Skeletal muscle satellite cell (primary cell): ENCODE results near the gene OSCAR.
"Not testable (repeated sequence)": the region's sequence is repeated elsewhere in the genome, so short reads cannot be mapped to it uniquely, and the experiment has no call there.

Source experiments
- H3K27me3 ChIP-seq: 2 replicates; pipeline ENCODE4 v1.7.0; 2013; ENCODE audit warnings: low read length; ENCODE audit not compliant: control insufficient read depth, insufficient read depth
- H3K36me3 ChIP-seq: 2 replicates; pipeline ENCODE4 v1.7.0; 2013; ENCODE audit warnings: mild to moderate bottlenecking, control low read depth, low read length; ENCODE audit not compliant: insufficient read depth
- H3K4me1 ChIP-seq: 2 replicates; pipeline ENCODE4 v1.7.0; 2013; ENCODE audit warnings: low read length; ENCODE audit not compliant: control insufficient read depth, insufficient read depth
- H3K4me2 ChIP-seq: 2 replicates; pipeline ENCODE4 v1.7.0; 2013; ENCODE audit warnings: mild to moderate bottlenecking, low read length
- H3K4me3 ChIP-seq: 2 replicates; pipeline ENCODE4 v1.7.0; 2013; ENCODE audit warnings: low read length
- H3K9ac ChIP-seq: 2 replicates; pipeline ENCODE4 v1.7.0; 2013; ENCODE audit warnings: mild to moderate bottlenecking, low read depth, low read length, moderate library complexity
- H3K9me3 ChIP-seq: replicated peaks from 2 replicates; pipeline ENCODE4 v1.7.0; 2013; ENCODE audit warnings: mild to moderate bottlenecking, control low read depth, low read length

OSCAR gene

DNA sequence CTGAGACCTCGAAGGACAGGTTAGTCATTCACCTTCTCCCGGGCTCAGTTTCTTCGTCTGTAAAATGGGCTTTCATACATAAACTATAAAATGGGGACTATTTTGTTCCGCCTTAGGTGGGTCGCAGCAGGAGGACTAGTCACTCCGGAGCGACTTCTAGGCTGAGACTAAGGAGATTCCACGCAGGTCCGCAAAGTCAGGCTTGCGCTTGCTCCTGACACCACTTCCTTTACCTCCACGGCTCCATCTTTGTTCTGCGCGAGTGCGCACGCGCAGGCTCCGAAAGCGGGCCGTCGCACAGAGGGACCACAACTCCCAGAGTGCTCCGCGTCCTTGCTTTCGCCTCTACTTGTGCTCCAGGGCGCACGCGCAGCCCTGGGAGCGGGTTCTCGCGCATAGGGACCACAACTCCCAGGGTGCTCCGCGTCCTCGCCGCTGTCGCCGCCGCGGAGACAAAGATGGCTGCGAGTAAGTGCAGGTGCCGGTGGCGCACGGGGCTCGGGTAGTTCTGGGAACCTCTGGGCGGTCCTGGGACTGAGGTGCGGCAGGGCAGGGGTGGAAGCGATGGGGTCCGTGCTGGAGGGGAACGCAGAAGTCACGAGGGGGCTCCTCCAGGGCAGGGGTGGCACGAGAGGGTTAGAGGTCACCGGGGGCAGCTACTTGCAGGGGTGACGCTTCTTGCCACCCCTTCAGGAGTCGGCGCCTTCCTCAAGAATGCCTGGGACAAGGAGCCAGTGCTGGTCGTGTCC is 2.0 kb upstream of the OSCAR start, which contains the start of gene NDUFA3:
TSS of gene NDUFA3 (plus strand) at position 435 of the 749 bp plus-strand sequence. CDS start at position 459, 24 bp downstream.
- no peaks in the 10 kb centered on the region for H3K27me3 ChIP-seq
- H3K9me3 ChIP-seq = no peaks in the 10 kb centered on the region
- peaks cover 4% of the 10 kb centered on the region for H3K4me1 ChIP-seq

DNA sequence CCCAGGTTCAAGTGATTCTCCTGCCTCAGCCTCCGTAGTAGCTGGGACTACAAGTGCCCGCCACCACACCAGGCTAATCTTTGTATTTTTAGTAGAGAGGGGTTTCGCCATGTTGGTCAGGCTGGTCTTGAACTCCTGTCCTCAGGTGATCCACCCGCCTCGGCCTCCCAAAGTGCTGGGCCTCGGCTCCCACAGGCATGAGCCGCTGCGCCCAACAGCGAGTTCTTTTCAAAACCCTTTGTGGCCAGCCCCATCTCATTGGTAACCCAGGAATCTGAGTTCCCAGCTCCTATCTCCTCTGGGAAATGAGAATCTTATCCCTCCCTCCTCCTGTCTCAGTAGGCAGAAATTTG is 724 bp downstream of the OSCAR start:
- H3K4me2 ChIP-seq, H3K9me3 ChIP-seq, H3K4me3 ChIP-seq, H3K9ac ChIP-seq, H3K36me3 ChIP-seq, H3K27me3 ChIP-seq: not testable (repeated sequence)
- H3K4me1 ChIP-seq = peaks cover 16% of the 10 kb centered on the region

More for the DNA sequence above, 2.0 kb upstream of the OSCAR start, which contains the start of gene NDUFA3:
- H3K36me3 ChIP-seq = peaks cover 16% of the 10 kb centered on the region
- H3K4me3 ChIP-seq = peak within 1 kb of the TSS; percentile 92
- H3K4me2 ChIP-seq = peak within 1 kb of the TSS; percentile 97
- H3K9ac ChIP-seq = peak within 1 kb of the TSS; percentile 81

GRCh38 chr19:54099190-54099902 is 1.3 kb downstream of the OSCAR start:
- no peaks in the 10 kb centered on the region for H3K36me3 ChIP-seq
- H3K4me2 ChIP-seq = no peak overlapping the region
- no peaks in the 10 kb centered on the region for H3K9me3 ChIP-seq
- H3K4me3 ChIP-seq = no peak overlapping the region
- H3K9ac ChIP-seq = no peak overlapping the region
- peaks cover 16% of the 10 kb centered on the region for H3K4me1 ChIP-seq
- H3K27me3 ChIP-seq = no peaks in the 10 kb centered on the region

GRCh38 chr19:54096617-54097106 is 3.9 kb downstream of the OSCAR start:
- Histone ChIP-seq H3K36me3 (no peaks in the 10 kb centered on the region), H3K9ac (peak overlapping the region; percentile 62), H3K9me3 (no peaks in the 10 kb centered on the region), H3K27me3 (no peaks in the 10 kb centered on the region), H3K4me3 (peak overlapping the region; percentile 68), H3K4me1 (peaks cover 12% of the 10 kb centered on the region), H3K4me2 (peak overlapping the region; percentile 85)

- peak overlapping the region; percentile 47 for H3K9ac ChIP-seq
- H3K4me1 ChIP-seq = peaks cover 12% of the 10 kb centered on the region
- H3K36me3 ChIP-seq = not testable (repeated sequence)
These were observed 4.6 kb downstream of the OSCAR start for GRCh38 chr19:54095859-54096616.

GRCh38 chr19:54095136-54095858 is 5.3 kb downstream of the OSCAR start:
- H3K9ac ChIP-seq = peak overlapping the region; percentile 47

More at GRCh38 chr19:54095859-54096616, 4.6 kb downstream of the OSCAR start:
- not testable (repeated sequence) for H3K27me3 ChIP-seq, H3K9me3 ChIP-seq
- Histone ChIP-seq H3K4me2 (peak overlapping the region; percentile 85), H3K4me3 (peak overlapping the region; percentile 68)

DNA sequence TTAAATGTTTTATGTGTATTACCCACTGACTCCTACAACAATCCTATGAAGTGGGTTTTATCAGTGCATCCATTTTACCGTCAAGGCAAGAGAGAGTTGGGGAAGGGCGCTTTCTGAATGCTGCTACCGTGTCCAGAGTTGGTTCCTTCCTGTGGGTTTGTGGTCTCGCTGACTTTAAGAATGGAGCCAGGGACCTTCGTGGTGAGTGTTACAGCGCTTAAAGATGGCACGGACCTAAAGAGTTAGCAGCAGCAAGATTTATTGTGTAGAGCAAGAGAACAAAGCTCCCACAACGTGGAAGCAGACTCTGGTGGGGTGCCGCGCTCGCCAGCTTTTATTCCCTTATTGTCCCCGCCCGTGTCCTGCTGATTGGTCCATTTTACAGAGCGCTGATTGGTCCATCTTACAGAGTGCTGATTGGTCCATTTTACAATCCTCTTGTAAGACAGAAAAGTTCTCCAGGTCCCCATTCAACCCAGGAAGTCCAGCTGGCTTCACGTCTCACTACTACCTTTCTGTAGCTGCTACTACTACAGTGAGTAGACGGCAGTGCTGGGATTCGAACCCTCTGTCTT is 6.1 kb downstream of the OSCAR start:
- Histone ChIP-seq H3K4me2 (no peak overlapping the region), H3K36me3 (no peaks in the 10 kb centered on the region), H3K4me3 (no peak overlapping the region), H3K9me3 (no peaks in the 10 kb centered on the region), H3K9ac (no peak overlapping the region), H3K4me1 (peaks cover 12% of the 10 kb centered on the region), H3K27me3 (no peaks in the 10 kb centered on the region)

More at GRCh38 chr19:54095136-54095858, 5.3 kb downstream of the OSCAR start:
- peak overlapping the region; percentile 62 for H3K4me3 ChIP-seq
- H3K4me1 ChIP-seq = peaks cover 12% of the 10 kb centered on the region
- H3K36me3 ChIP-seq = no peaks in the 10 kb centered on the region
- H3K27me3 ChIP-seq = no peaks in the 10 kb centered on the region
- H3K4me2 ChIP-seq = peak overlapping the region; percentile 85
- no peaks in the 10 kb centered on the region for H3K9me3 ChIP-seq

DNA sequence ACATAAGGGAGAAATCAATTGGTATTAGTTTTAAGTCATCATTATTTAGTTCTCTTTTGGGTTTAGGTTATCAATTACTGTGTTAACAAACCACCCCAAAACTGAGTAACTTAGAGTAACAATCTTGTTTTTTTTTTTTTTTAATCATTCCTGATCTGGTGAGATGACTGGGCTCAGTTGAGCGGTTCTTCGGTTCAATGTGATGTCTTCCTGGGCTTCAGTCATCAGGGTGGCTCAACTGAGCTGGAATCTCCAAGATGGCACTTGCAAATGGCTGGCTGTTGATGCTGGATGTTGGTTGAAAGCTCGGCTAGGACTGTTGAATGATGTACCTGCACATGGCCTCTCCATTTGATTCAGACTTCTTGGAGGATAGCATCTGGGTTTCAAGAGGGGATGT is 16.2 kb downstream of the OSCAR start:
- H3K27me3 ChIP-seq = no peaks in the 10 kb centered on the region
- peaks cover 7% of the 10 kb centered on the region for H3K9me3 ChIP-seq
- H3K36me3 ChIP-seq = no peaks in the 10 kb centered on the region
- H3K4me2 ChIP-seq = no peak overlapping the region
- no peaks in the 10 kb centered on the region for H3K4me1 ChIP-seq
- H3K4me3 ChIP-seq = no peak overlapping the region
- H3K9ac ChIP-seq = no peak overlapping the region

DNA sequence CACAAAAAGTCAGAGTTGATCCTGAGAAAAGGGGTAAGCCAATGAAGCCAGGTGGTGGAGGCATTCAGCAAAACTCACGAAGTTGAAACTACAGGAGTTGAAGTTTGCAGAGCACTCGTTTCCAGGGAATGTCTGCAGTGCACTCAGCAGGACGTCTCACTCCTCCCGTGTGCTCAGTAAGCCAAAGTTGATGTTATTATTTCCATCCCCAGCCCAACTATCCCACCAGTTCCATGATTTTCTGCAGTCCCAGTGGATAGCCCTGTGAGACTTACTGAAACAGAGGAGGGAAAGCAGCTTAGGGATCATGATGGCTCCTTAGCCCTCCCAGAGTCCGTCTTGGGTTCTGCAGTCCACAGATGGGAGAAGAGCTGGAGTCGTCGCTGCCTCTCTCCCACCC is 19.6 kb downstream of the OSCAR start, which contains the start of gene TARM1:
TSS of gene TARM1 (minus strand) at position 334 of the 400 bp plus-strand sequence. CDS start at position 309, 25 bp downstream.
- Histone ChIP-seq H3K36me3 (no peaks in the 10 kb centered on the region), H3K9ac (no peak within 1 kb of the TSS), H3K27me3 (no peaks in the 10 kb centered on the region), H3K4me3 (no peak within 1 kb of the TSS), H3K4me1 (no peaks in the 10 kb centered on the region), H3K4me2 (no peak within 1 kb of the TSS), H3K9me3 (peaks cover 7% of the 10 kb centered on the region)

- H3K4me2 ChIP-seq = no peak overlapping the region
- no peak overlapping the region for H3K4me3 ChIP-seq
- no peaks in the 10 kb centered on the region for H3K27me3 ChIP-seq
- peaks cover 7% of the 10 kb centered on the region for H3K9me3 ChIP-seq
- no peaks in the 10 kb centered on the region for H3K4me1 ChIP-seq
- H3K36me3 ChIP-seq = no peaks in the 10 kb centered on the region
- no peak overlapping the region for H3K9ac ChIP-seq
These were observed 23.3 kb downstream of the OSCAR start for GRCh38 chr19:54077334-54077733.
